HG02970 (cell line): ENCODE data around the gene LAMB4.

ENCODE experiments used
- ATAC-seq: cut with Tn5 transposase; IDR thresholded peaks from one replicate; pipeline ENCODE4 v1.9.1; 2021; ENCODE audit warnings: mild to moderate bottlenecking, moderate library complexity, moderate number of reproducible peaks; ENCODE audit not compliant: unreplicated experiment, low FRiP score

Gene LAMB4

DNA sequence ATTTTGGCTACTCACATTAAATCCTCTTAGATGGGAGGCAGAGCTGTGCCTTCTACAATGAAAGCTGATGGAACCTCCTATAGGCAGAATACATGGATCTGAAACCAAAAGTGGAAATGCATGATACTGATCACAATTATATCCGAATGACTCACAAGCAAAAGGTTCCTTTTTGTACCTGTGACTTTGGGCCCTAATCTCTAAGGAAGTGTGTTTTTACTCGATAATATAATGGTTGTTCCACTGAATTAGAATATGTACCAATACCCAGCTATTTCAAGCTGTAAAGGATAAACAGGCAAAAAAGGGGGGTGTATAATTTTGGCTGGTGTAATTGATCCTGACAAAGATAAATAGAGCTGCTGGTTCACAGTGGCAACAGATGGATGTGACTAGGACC is 109.6 kb downstream of the LAMB4 start:
- ATAC-seq = no peak

DNA sequence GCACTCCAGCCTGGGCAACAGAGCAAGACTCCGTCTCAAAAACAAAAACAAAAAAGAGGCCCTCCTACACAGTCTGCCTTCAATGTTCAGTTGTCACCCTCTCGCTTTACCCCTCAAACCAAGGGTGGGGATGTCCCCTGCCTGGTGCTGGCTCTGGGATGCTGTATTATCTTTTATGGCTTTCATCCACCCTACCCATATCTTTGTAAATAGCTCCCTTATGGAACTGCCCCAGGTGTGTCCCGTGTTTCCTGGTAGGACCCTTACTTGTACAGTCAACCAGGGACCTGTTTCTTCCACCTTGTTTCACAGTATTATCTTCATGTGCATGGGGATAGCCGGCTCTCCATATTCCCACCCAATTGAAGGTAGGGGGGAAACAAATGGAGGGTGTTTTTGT is 111.5 kb downstream of the LAMB4 start:
- ATAC-seq = no peak

DNA sequence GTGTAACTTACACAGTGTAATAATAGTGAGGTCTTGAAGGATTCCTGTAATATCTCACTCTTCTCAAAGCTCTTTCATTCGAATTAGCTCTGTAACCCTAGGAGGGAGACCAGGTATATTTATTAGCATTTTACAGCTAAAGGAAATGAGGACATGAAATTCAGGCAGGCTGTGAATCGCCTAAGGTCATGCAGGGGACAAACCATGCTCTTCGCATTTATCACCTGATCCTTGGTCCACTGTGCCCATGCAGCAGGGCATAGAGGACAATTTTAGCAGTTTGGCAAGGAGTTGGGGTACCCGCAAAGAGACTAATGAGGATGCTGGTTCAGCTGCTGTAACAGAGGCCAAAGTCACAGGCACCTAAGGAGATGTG is 112.4 kb downstream of the LAMB4 start:
- no peak for ATAC-seq

DNA sequence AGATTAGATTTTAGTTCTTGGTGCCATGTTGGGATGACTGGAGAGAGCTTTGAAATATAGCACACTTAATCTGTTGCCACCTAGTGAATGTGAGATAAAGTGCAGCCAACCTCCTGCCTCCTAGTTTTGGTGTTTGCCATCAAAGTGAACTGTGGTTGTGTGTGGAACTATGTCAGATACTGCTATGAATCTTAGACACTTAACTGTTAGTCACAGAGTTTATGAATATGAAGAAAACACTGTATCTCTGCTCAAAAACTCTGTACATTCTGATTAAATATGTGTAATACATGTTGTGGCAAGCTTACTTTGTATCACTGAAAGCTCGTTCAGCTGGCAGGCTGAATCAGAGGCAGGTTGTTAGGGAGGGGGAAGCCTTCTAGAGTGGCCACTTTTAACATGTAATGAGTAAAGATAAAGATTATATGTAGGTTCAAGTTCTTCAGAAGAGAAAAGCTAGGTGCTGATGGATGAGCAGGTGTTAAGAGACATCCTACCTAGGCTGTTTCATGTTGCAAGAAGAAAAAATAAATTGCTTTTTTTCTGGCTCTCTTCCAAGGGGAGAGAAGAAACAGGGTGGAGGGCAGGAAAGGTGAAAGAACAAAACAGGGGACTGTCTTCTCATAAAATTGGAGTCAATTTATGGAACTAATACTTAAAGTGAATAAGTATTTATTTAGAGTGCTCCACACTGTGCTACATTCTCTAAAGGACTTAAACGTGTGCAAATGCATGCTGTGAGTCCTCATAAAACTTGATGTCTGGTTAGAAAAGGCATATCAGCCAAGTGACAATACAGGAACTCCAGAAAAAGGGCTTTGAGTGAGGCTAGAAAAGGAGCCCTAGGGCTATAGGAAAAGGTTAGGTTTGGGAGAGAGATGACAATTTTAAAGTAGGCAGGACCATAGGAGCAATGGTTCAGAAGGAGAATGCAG is 113.1 kb downstream of the LAMB4 start:
- ATAC-seq = no peak

DNA sequence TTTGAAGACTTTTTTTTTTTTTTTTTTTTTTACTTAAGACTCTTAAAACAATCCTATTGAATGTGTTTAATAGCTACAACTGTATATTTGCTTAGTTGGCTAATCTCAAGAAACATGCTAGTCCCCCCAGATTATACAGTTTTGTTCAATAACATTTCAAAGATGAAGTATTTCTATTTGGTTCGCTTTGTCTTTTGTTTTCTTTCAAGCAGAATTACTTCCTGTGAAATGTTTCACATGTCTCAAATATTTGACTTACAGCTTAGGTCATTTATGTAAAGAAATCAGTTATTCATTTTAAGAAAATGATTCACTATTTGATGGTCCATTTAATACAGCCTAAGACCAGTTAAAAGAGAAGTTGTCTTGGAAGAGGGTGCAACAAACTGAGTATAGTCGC is 114.4 kb downstream of the LAMB4 start:
- no peak for ATAC-seq

DNA sequence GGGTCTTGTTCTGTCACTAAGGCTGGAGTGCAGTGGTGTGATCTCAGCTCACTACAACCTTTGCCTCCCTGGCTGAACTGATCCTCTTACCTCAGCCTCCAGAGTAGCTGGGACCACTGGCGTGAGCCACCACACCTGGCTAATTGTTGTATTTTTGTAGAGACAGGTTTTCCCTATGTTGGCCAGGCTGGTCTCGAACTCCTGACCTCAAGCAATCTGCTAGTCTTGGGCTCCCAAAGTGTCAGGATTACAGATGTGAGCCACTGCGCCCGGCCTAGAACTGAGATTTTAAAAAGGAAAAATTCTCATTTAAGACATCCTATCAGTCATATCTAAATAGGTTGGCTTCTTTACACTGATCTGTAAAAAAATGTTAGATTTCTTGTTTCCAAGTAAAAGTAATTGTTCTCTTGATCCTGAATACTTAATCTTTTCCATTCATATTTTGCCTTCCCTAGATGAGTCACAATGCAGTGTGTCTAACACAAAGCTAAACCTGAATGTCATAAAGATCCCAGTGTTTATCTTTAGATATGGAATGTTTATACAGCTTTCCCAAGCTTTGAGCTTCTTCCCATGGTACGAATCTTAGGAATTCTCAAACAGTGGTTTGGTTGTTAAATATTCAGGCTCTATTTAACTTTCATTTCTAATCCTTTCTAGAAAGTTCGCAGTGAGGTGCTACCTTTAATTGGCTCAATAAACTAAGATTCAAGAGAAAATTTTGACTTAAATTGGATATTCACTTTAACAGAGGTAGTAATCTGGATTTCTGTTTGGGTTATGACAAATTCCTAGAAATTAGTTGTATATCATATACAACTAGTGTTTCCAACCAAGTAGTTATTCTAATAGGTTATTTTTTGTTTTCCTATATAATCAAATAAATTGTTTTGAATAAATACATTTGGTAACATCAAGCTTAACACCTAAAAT is 115.1 kb downstream of the LAMB4 start:
- ATAC-seq = no peak

DNA sequence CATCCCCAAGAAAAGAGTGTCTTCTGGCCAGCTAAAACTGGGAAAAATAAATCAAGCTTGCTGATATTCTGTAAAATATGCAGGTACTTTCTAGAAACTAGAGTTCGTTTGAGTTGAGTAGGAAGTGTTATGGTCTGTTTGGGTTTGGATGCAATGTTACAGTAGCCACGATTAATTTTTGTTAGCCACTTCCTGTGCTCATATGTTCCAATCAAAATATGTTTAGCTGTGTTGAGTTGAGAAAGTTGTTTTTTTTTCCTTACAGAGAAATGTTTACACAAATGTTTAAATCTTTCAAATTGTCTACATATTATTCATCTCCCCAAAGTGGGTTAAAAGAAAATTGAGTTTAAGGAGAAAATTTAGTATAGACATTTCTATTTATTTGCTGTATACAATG is 115.9 kb downstream of the LAMB4 start:
- ATAC-seq = no peak

DNA sequence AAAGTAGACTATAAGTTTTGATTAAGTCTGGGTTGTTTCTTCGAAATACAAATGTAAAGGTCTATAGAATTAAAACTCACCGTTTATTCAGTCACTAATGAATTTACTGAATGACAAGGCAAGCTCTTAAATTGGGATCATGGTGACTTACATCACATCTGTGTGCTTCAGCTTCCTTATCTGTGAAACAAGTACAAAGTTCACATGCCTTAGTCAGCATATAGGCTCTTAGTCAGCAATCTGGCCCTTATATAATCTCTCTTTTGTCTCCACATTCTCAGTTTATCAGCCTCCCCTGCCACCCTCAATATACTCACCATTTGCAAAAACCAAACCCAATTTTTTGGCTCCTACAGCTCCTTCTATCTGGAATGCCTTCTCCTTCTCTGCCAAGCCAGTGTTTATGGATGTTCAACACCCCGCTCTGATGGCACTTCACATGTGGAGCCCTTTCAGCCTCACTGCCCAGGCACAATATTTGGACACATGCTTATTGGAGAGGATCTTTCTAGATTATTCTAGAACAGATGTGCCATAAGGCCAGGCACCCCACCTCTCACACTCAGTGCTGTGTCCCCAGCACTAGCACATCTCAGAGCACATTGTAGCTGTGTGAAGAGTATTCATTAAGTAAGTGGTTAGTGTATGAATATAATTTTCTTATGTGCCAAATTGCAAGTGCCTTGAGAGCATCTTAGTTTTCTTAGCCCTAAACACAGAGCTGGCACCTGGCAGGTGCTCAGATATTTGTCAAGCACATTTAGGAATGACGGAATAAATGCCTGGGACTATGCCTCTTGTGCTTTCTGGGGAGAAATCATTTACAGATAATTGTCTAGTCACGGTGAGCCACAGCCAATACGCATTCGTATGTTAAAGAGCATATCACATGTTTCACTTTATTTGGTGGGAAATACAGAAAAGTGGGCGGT is 117.4 kb downstream of the LAMB4 start:
- ATAC-seq = no peak

DNA sequence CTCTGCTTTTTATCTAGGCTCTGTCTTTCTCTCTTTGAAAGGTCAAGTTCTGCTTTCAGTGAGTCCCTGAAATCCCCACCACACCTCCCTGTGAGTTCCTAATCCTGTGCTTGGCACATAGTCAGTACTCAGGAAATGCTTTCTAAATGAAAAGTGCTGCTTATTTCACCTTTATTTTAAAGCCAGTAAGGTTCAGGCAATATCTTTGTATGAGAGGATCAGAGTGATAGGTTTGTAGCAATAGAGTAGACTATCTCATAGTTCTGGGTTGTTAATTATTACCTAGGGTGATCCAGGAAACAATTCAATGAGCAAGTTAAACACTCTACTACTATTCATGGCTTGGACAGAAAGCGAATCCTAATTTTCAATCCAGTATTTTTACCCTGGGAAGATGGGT is 119.8 kb downstream of the LAMB4 start:
- no peak for ATAC-seq

DNA sequence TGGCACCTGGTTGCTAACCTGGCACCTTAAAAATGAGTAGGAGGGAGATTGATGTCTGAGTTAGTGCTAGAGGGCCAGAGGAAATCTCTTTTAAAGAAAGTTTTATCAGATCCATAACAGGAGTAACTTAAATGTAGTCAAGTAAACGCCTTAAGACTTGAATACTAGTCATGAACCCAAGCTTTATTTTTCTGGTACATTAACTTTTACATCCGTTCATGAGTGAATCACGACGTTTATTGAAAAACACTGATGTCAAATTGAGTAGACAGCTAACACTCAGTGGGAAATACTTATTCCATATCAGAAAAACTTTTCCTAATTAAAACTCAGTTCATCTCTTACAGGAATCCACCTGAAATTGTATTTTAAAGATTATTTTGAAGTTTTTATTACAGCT is 120.3 kb downstream of the LAMB4 start:
- ATAC-seq = no peak

DNA sequence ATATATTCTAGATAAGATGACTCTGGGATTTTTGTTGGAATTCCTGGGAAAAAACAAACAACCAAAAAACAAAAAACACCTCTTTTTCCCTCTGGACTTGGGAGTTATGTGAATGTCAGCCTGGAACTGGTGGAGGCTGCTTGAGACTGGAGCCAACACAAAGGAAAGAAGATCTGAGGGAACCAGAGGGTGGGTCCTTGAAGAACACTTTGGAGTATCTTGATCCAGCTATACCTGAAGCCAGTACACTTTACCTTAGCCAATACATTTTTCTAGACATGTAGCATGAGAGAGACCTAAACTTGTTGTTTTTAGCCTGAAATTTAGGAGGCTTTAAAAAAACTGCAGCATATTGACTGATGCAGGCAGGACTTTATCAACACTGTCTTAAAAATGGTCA is 121.3 kb downstream of the LAMB4 start:
- ATAC-seq = no peak

DNA sequence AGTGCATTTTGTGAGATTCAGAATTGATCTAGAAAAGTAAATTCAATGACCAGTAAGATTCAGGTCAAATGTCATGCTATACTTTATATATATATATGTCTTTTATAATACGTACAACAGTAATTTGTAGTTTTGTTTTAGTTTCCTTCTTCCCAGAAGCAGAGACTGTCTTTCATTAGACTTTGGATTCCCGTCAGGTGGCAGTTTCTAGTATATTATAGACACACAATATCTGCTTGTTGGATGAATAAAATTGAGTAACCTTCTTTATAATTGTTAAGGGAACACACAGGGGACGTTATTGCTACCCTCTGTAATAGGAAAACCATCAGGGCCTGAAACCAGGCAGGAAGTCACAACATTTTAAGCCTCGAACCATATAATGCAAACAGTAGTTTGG is 121.9 kb downstream of the LAMB4 start:
- no peak for ATAC-seq

DNA sequence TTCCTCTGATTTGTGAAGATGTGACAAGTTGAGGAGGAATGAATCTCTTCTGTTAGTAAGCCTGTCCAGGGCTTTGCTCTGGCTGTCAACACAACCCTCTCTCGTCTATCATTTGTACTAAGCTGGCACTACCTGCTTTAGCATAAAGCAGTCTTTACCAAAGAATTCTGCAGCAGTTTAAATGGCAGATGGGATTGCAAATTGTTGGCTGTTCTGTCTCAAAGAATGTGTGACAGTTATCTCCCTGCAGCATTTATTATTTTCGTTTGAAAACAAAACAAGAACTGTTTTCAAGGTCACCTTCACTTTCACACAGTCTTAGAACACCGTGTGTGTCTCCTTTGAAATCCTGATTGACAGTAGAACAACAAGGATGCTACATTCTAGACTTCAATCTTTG is 122.4 kb downstream of the LAMB4 start:
- no peak for ATAC-seq

DNA sequence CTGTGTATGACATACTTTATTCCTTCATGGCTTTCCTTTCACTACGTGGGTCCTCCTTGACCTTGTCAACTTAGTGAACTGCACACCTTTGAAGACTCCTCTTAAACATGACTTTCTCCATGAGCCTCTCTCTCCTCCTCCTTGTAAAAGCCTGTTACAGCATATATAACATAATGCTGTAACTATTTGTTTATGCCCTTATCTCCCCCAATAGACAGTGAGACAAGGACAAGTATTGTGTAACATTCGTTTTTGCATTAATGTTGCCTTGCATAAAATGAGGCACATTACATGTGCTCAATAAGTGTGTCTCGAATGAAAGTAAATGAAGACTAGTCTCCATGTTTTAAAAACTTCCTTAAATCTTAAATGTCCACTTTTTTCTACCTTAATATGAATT is 122.9 kb downstream of the LAMB4 start:
- no peak for ATAC-seq

DNA sequence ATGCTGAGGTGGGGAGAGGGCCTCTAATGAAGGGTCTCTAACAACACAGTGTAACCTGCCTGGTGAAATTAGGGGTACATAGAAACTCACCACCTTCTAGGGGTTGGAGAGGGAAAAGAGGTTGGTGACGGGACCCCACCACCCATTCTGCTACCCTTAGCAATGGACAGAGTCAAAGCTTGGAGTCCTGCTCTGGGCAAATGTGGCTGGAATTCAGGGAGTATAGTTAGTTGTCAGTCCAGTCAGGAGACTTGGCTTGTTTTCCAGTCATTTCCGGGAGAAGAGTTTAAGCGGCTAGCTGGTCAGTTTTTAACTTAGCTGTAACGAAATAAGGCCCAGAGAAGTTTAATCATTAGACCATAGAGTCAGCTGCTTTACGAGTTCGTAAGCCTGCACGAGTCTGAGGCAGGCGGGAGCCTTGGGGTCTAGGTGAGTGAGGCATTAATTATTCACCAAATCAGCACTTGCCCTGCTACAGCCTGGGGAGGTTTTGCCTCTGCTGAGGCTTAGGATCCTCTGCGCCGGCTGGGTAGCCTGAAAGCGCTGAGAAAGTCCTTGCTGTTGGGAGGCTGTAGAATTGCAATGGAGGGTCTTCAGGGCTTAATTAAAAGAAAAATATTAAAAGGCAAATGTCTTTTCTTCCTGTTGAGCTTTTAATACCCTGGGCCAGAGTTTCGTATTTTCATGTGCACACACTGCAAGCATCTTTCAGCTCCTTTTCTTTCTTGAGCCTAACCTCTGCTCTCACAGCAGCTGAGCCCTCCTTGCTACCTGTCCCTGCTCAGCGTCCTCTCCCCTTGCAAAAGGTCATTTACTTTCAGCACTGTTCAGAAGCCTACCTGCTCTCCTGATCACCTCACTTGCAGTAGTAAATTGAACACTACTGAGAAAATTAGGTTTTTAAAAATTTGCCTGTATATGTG is 125.7 kb downstream of the LAMB4 start:
- no peak for ATAC-seq

DNA sequence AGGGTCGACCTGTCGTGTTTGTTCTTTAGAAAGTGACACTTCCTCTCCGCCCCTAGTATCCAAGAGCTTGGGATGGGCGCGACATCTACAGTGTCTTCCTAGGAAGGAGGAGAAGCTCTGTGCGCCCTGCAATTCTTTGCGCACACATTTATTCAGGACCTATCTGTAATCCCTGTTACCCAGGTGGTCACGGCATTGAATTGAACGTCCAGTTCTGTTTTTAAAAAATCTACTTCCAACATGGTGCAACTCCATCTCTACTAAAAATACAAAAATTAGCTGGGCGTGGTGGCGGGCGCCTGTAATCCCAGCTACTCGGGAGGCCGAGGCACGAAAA is 126.6 kb downstream of the LAMB4 start:
- ATAC-seq = no peak

DNA sequence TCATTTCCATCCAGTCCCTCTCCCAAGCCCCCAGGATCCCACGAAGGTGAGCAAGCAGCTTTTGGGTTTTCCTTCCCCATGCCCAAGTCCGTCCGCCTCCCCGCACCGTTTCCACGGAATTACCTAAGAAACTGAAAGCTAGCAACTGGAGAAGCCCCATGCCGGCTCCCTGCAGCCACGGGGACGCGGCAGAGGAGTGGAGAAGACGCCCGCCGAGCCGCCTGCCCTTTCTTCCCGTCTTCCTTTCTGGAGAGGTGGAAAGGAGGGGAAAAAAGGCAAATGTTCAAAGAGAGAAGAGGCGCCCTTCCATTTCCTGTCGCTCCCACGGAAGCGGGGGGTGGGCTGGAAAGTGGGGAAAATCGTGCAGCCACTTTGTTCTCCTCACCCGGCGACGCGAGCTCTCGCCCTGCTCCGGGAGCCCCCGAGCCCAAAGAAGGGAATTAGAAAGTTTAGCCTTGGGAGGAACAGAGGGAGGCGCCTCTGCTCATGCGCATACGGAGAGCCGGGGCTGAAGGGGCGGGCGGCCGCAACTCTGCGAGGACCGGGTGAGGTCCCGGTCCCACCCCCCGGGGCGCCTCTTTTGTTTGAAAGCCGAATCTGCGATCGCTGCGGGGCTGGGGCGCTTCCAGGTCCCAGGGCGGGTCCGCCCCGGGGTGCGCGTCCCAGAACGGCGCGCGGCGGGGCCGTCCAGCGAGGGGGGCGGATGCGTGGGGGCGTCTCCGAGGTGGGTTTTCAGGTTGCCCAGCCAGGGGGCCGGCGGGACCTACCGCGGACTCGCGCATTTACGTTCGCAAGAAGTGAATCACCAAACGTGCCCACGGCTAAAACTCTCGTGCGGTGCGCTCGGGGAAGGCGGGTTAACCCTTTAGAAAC is 127.2 kb downstream of the LAMB4 start, which contains the start of gene LAMB1:
Gene LAMB1, minus strand, starts transcription at position 436 of the 873 bp plus-strand sequence. Its CDS starts 276 bp downstream, at position 160.
- no peak for ATAC-seq
